GM23338 (cell line): ENCODE results near the gene ZCCHC14.
"Not testable (repeated sequence)": the region's sequence is repeated elsewhere in the genome, so short reads cannot be mapped to it uniquely, and the experiment has no call there.

ENCODE experiments used
- CREB1 ChIP-seq: fragments of 250-450 bp; sonication (Bioruptor Pico); IDR thresholded peaks from 2 replicates; pipeline ENCODE4 v1.5.0; 2020; ENCODE audit warnings: low read depth, mild to moderate bottlenecking, moderate library complexity
- EZH2 ChIP-seq: fragments of 200-600 bp; sonication (generic); IDR thresholded peaks from one replicate; pipeline ENCODE4 v1.8.0; 2017; ENCODE audit warnings: antibody characterized with exemption, mild to moderate bottlenecking, low read depth; ENCODE audit not compliant: unreplicated experiment
- EZH2phosphoT487 ChIP-seq: fragments of 200-600 bp; sonication (generic); IDR thresholded peaks from one replicate; pipeline ENCODE4 v1.8.1; 2018; ENCODE audit warnings: antibody characterized with exemption; ENCODE audit not compliant: unreplicated experiment
- JUNB ChIP-seq: IDR thresholded peaks from one replicate; pipeline ENCODE4 v1.6.1; 2016; ENCODE audit warnings: antibody characterized with exemption; ENCODE audit not compliant: unreplicated experiment
- POLR2AphosphoS5 ChIP-seq: IDR thresholded peaks from 2 replicates; pipeline ENCODE4 v1.6.1; 2016; ENCODE audit warnings: antibody characterized with exemption, low read depth
- ZNF114 ChIP-seq: fragments of 250-450 bp; sonication (Bioruptor Pico); IDR thresholded peaks from 2 replicates; pipeline ENCODE4 v1.5.0; 2020; ENCODE audit warnings: mild to moderate bottlenecking, moderate library complexity
- ZNF331 ChIP-seq: fragments of 250-450 bp; sonication (Bioruptor Pico); IDR thresholded peaks from 2 replicates; pipeline ENCODE4 v1.5.0; 2020; ENCODE audit warnings: low read depth, mild to moderate bottlenecking, moderate library complexity
- TF ChIP-seq, protein P1 (sequence below), 2 experiments: fragments of 200-600 bp in 1 of 2; sonication (generic) in 1 of 2; conservative IDR thresholded peaks; 2 replicates each; pipeline versions ENCODE4 v1.5.1 to v1.6.1; 2016 to 2017; ENCODE audit warnings: antibody characterized with exemption in 2 of 2, low read depth in 2 of 2, mild to moderate bottlenecking in 2 of 2, moderate library complexity in 1 of 2
- TF ChIP-seq, protein P2 (sequence below): IDR thresholded peaks from one replicate; pipeline ENCODE4 v1.6.1; 2018; ENCODE audit warnings: antibody characterized with exemption; ENCODE audit not compliant: unreplicated experiment
- TF ChIP-seq, protein P3 (sequence below): IDR thresholded peaks from 2 replicates; pipeline ENCODE4 v1.6.1; 2016; ENCODE audit warnings: antibody characterized with exemption

DNA sequence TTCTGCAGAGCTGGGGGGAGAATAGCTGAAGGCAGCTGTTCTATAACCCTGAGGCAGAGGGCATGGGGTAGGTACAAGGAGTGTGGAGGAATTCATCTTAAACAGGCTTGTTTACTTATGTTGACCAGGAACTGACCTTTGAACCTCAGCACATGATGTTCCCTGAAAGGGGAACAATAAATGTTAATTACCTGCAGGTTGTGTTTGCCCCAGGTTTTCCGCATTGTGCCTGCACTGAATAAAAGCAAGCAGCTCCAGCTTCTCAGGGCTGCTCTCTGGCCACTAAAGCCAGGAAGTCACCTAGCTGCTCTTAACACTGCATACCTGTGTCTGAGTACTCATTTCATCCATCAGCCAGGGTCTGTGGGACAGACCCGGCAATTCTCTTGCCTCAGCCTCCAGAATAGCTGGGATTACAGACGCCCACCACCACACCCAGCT lies 113.5 kb downstream of the ZCCHC14 start:
- TF ChIP-seq, protein P1, sequence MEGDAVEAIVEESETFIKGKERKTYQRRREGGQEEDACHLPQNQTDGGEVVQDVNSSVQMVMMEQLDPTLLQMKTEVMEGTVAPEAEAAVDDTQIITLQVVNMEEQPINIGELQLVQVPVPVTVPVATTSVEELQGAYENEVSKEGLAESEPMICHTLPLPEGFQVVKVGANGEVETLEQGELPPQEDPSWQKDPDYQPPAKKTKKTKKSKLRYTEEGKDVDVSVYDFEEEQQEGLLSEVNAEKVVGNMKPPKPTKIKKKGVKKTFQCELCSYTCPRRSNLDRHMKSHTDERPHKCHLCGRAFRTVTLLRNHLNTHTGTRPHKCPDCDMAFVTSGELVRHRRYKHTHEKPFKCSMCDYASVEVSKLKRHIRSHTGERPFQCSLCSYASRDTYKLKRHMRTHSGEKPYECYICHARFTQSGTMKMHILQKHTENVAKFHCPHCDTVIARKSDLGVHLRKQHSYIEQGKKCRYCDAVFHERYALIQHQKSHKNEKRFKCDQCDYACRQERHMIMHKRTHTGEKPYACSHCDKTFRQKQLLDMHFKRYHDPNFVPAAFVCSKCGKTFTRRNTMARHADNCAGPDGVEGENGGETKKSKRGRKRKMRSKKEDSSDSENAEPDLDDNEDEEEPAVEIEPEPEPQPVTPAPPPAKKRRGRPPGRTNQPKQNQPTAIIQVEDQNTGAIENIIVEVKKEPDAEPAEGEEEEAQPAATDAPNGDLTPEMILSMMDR (conservative IDR thresholded peaks at IDR 0.05; ENCODE audit: low read depth in 2 of 2) = not testable (repeated sequence)
- not testable (repeated sequence) for TF ChIP-seq EZH2; ZNF114 (CRISPR knock-in tag); CREB1; POLR2AphosphoS5; JUNB; ZNF331; EZH2phosphoT487
- TF ChIP-seq, protein P2, sequence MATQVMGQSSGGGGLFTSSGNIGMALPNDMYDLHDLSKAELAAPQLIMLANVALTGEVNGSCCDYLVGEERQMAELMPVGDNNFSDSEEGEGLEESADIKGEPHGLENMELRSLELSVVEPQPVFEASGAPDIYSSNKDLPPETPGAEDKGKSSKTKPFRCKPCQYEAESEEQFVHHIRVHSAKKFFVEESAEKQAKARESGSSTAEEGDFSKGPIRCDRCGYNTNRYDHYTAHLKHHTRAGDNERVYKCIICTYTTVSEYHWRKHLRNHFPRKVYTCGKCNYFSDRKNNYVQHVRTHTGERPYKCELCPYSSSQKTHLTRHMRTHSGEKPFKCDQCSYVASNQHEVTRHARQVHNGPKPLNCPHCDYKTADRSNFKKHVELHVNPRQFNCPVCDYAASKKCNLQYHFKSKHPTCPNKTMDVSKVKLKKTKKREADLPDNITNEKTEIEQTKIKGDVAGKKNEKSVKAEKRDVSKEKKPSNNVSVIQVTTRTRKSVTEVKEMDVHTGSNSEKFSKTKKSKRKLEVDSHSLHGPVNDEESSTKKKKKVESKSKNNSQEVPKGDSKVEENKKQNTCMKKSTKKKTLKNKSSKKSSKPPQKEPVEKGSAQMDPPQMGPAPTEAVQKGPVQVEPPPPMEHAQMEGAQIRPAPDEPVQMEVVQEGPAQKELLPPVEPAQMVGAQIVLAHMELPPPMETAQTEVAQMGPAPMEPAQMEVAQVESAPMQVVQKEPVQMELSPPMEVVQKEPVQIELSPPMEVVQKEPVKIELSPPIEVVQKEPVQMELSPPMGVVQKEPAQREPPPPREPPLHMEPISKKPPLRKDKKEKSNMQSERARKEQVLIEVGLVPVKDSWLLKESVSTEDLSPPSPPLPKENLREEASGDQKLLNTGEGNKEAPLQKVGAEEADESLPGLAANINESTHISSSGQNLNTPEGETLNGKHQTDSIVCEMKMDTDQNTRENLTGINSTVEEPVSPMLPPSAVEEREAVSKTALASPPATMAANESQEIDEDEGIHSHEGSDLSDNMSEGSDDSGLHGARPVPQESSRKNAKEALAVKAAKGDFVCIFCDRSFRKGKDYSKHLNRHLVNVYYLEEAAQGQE = not testable (repeated sequence)
- TF ChIP-seq, protein P3, sequence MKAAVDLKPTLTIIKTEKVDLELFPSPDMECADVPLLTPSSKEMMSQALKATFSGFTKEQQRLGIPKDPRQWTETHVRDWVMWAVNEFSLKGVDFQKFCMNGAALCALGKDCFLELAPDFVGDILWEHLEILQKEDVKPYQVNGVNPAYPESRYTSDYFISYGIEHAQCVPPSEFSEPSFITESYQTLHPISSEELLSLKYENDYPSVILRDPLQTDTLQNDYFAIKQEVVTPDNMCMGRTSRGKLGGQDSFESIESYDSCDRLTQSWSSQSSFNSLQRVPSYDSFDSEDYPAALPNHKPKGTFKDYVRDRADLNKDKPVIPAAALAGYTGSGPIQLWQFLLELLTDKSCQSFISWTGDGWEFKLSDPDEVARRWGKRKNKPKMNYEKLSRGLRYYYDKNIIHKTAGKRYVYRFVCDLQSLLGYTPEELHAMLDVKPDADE = not testable (repeated sequence)
